Esophagus squamous epithelium (tissue), 5 donors: ENCODE measurements around the gene COL23A1. TPM values are rescaled to one million over a fixed set of nuclear protein-coding genes. Genes with fewer than 3 reads are reported as not detected.

ENCODE experiments used
- DNase-seq: peaks from one replicate; lab custom pipeline; 2025; lab: John Stamatoyannopoulos, UW
- H3K27ac ChIP-seq, 4 donors: fragments of 200-600 bp; sonication (generic); one replicate each; pipeline ENCODE4 v1.5.1; 2016 to 2019; ENCODE audit warnings: mild to moderate bottlenecking in 1 of 4
- H3K27me3 ChIP-seq, 4 donors: fragments of 200-600 bp; sonication (generic); 1 replicate in 3 of 4; 2 replicates in 1 of 4; pipeline versions ENCODE4 v1.5.1 to v1.6.0; 2017 to 2021; ENCODE audit warnings: antibody characterized with exemption in 1 of 4
- H3K36me3 ChIP-seq, 3 donors: fragments of 200-600 bp; sonication (generic); one replicate each; pipeline ENCODE4 v1.5.1; 2016 to 2019
- H3K4me1 ChIP-seq, 3 donors: fragments of 200-600 bp; sonication (generic); one replicate each; pipeline ENCODE4 v1.5.1; 2017 to 2019
- H3K4me3 ChIP-seq, 4 donors: fragments of 200-600 bp; sonication (generic); 1 replicate in 3 of 4; 2 replicates in 1 of 4; pipeline ENCODE4 v1.5.1; 2016 to 2019; ENCODE audit warnings: mild to moderate bottlenecking in 2 of 4, moderate library complexity in 1 of 4
- H3K9me3 ChIP-seq, 3 donors: fragments of 200-600 bp; sonication (generic); one replicate each; pipeline ENCODE4 v1.5.1; 2016 to 2019
- CTCF ChIP-seq, 6 experiments: fragments of 450-650 bp in 4 of 6; fragments of 200-600 bp in 2 of 6; sonication (generic) in 2 of 6; IDR thresholded peaks; one replicate each; pipeline ENCODE4 v1.5.1; 2016 to 2019; ENCODE audit warnings: antibody characterized with exemption in 6 of 6, mild to moderate bottlenecking in 4 of 6, moderate library complexity in 4 of 6
- POLR2A ChIP-seq, 4 donors: fragments of 450-650 bp; IDR thresholded peaks; one replicate each; pipeline ENCODE4 v1.6.1; 2017; ENCODE audit warnings: antibody characterized with exemption in 4 of 4, mild to moderate bottlenecking in 4 of 4, moderate library complexity in 3 of 4
- WGBS, 2 donors: methylation state at CpG; one replicate each; pipeline ENCODE4 v1.1.5; 2018; 5-methylcytosine and 5-hydroxymethylcytosine counted together
- intact Hi-C: fragments of 100-400 bp; cut with DNase I; formaldehyde crosslinking; loops from one replicate; pipeline ENCODE4 v1.15.0; 2022
- total RNA-seq, 4 donors: library from RNA; depleted of rRNA; stranded (reverse); fragments of >200 nt; gene quantifications; one replicate each; pipeline ENCODE4 v1.1.0, GENCODE V29; 2016
- donor health status: DM: yes; HTN: yes; CAD: no.

Gene COL23A1
- total RNA-seq, 4 donors from 2014 or later: 0.41 to 1.5 (median 0.44) TPM; not detected in 1

GRCh38 chr5:178475422-178475821 lies 114.8 kb downstream of the COL23A1 start:
- no peak for TF ChIP-seq POLR2A (IDR thresholded peaks at IDR 0.05)
- TF ChIP-seq CTCF (IDR thresholded peaks at IDR 0.05): no peak
- WGBS, 2 donors: 76 to 86% methylated on average over 4 to 5 of the region's 5 CpGs

GRCh38 chr5:178474562-178475184 lies 115.5 kb downstream of the COL23A1 start:
- WGBS, 2 donors: 78 to 83% methylated on average over 7 of the region's 7 CpGs
- DNase-seq: no peak
- Histone ChIP-seq H3K27ac (no peak overlapping the region), H3K9me3 (no peaks in the 10 kb centered on the region), H3K27me3 (peaks cover 0 to 5% (median 0%) of the 10 kb centered on the region in 4 donors), H3K36me3 (no peaks in the 10 kb centered on the region), H3K4me3 (no peak overlapping the region), H3K4me1 (peaks cover 0 to 30% (median 9%) of the 10 kb centered on the region in 3 donors)
- intact Hi-C loops: no loop called here
- TF ChIP-seq CTCF (IDR thresholded peaks at IDR 0.05) (no peak), POLR2A (IDR thresholded peaks at IDR 0.05) (no peak)

More at GRCh38 chr5:178475422-178475821, 114.8 kb downstream of the COL23A1 start:
- no peak for DNase-seq
- no peaks in the 10 kb centered on the region for H3K36me3 ChIP-seq
- intact Hi-C loops: no loop called here
- H3K4me1 ChIP-seq: peaks cover 0 to 30% (median 9%) of the 10 kb centered on the region in 3 donors
- H3K9me3 ChIP-seq: no peaks in the 10 kb centered on the region
- H3K4me3 ChIP-seq: no peak overlapping the region
- no peak overlapping the region for H3K27ac ChIP-seq
- peaks cover 0 to 5% (median 0%) of the 10 kb centered on the region in 4 donors for H3K27me3 ChIP-seq

- 67 to 71% methylated on average over 7 of the region's 7 CpGs for WGBS, 2 donors
Observed at GRCh38 chr5:178473854-178474253, 116.3 kb downstream of the COL23A1 start.

GRCh38 chr5:178472138-178472537 lies 118.1 kb downstream of the COL23A1 start:
- TF ChIP-seq CTCF (IDR thresholded peaks at IDR 0.05) (no peak), POLR2A (IDR thresholded peaks at IDR 0.05) (no peak)
- no peak for DNase-seq
- H3K36me3 ChIP-seq: no peaks in the 10 kb centered on the region
- peaks cover 8 to 31% (median 9%) of the 10 kb centered on the region in 3 donors for H3K4me1 ChIP-seq
- H3K27me3 ChIP-seq: peaks cover 0 to 3% (median 0%) of the 10 kb centered on the region in 4 donors
- H3K9me3 ChIP-seq: no peaks in the 10 kb centered on the region
- H3K27ac ChIP-seq: no peak overlapping the region
- WGBS, 2 donors: 30 to 40% methylated on average over 1 to 3 of the region's 4 CpGs
- intact Hi-C loops: no loop called here
- no peak overlapping the region for H3K4me3 ChIP-seq

More at GRCh38 chr5:178473854-178474253, 116.3 kb downstream of the COL23A1 start:
- no peak overlapping the region for H3K4me3 ChIP-seq
- peaks cover 0 to 8% (median 0%) of the 10 kb centered on the region in 4 donors for H3K27me3 ChIP-seq
- no peak for TF ChIP-seq CTCF (IDR thresholded peaks at IDR 0.05)
- no peak for TF ChIP-seq POLR2A (IDR thresholded peaks at IDR 0.05)
- DNase-seq: no peak
- intact Hi-C loops: no loop called here
- H3K36me3 ChIP-seq: no peaks in the 10 kb centered on the region
- peaks cover 0 to 31% (median 9%) of the 10 kb centered on the region in 3 donors for H3K4me1 ChIP-seq
- no peaks in the 10 kb centered on the region for H3K9me3 ChIP-seq
- no peak overlapping the region for H3K27ac ChIP-seq

GRCh38 chr5:178471711-178472110 lies 118.5 kb downstream of the COL23A1 start:
- 25 to 64% methylated on average over 5 of the region's 8 CpGs for WGBS, 2 donors

More at GRCh38 chr5:178471711-178472110, 118.5 kb downstream of the COL23A1 start:
- H3K4me3 ChIP-seq: no peak overlapping the region
- intact Hi-C loops: no loop called here
- no peaks in the 10 kb centered on the region for H3K36me3 ChIP-seq
- H3K27me3 ChIP-seq: peaks cover 0 to 3% (median 0%) of the 10 kb centered on the region in 4 donors
- no peaks in the 10 kb centered on the region for H3K9me3 ChIP-seq
- no peak for DNase-seq
- H3K4me1 ChIP-seq: peaks cover 8 to 31% (median 9%) of the 10 kb centered on the region in 3 donors
- TF ChIP-seq CTCF (IDR thresholded peaks at IDR 0.05): no peak
- no peak for TF ChIP-seq POLR2A (IDR thresholded peaks at IDR 0.05)
- H3K27ac ChIP-seq: no peak overlapping the region
